Measurements from ENCODE around the gene ADSL. TPM values are rescaled to one million over a fixed set of nuclear protein-coding genes. Genes with fewer than 3 reads are reported as not detected.

Gene ADSL
- total and polyA plus RNA-seq, 2 of the 8 experiments (the other 6 are each of a cell fraction or from before 2014, with no cell fraction given), result 197 to 218 TPM

GRCh38 chr22:40300884-40301672, 45.2 kb upstream of the ADSL start (continued):
- TF ChIP-seq, protein P1, sequence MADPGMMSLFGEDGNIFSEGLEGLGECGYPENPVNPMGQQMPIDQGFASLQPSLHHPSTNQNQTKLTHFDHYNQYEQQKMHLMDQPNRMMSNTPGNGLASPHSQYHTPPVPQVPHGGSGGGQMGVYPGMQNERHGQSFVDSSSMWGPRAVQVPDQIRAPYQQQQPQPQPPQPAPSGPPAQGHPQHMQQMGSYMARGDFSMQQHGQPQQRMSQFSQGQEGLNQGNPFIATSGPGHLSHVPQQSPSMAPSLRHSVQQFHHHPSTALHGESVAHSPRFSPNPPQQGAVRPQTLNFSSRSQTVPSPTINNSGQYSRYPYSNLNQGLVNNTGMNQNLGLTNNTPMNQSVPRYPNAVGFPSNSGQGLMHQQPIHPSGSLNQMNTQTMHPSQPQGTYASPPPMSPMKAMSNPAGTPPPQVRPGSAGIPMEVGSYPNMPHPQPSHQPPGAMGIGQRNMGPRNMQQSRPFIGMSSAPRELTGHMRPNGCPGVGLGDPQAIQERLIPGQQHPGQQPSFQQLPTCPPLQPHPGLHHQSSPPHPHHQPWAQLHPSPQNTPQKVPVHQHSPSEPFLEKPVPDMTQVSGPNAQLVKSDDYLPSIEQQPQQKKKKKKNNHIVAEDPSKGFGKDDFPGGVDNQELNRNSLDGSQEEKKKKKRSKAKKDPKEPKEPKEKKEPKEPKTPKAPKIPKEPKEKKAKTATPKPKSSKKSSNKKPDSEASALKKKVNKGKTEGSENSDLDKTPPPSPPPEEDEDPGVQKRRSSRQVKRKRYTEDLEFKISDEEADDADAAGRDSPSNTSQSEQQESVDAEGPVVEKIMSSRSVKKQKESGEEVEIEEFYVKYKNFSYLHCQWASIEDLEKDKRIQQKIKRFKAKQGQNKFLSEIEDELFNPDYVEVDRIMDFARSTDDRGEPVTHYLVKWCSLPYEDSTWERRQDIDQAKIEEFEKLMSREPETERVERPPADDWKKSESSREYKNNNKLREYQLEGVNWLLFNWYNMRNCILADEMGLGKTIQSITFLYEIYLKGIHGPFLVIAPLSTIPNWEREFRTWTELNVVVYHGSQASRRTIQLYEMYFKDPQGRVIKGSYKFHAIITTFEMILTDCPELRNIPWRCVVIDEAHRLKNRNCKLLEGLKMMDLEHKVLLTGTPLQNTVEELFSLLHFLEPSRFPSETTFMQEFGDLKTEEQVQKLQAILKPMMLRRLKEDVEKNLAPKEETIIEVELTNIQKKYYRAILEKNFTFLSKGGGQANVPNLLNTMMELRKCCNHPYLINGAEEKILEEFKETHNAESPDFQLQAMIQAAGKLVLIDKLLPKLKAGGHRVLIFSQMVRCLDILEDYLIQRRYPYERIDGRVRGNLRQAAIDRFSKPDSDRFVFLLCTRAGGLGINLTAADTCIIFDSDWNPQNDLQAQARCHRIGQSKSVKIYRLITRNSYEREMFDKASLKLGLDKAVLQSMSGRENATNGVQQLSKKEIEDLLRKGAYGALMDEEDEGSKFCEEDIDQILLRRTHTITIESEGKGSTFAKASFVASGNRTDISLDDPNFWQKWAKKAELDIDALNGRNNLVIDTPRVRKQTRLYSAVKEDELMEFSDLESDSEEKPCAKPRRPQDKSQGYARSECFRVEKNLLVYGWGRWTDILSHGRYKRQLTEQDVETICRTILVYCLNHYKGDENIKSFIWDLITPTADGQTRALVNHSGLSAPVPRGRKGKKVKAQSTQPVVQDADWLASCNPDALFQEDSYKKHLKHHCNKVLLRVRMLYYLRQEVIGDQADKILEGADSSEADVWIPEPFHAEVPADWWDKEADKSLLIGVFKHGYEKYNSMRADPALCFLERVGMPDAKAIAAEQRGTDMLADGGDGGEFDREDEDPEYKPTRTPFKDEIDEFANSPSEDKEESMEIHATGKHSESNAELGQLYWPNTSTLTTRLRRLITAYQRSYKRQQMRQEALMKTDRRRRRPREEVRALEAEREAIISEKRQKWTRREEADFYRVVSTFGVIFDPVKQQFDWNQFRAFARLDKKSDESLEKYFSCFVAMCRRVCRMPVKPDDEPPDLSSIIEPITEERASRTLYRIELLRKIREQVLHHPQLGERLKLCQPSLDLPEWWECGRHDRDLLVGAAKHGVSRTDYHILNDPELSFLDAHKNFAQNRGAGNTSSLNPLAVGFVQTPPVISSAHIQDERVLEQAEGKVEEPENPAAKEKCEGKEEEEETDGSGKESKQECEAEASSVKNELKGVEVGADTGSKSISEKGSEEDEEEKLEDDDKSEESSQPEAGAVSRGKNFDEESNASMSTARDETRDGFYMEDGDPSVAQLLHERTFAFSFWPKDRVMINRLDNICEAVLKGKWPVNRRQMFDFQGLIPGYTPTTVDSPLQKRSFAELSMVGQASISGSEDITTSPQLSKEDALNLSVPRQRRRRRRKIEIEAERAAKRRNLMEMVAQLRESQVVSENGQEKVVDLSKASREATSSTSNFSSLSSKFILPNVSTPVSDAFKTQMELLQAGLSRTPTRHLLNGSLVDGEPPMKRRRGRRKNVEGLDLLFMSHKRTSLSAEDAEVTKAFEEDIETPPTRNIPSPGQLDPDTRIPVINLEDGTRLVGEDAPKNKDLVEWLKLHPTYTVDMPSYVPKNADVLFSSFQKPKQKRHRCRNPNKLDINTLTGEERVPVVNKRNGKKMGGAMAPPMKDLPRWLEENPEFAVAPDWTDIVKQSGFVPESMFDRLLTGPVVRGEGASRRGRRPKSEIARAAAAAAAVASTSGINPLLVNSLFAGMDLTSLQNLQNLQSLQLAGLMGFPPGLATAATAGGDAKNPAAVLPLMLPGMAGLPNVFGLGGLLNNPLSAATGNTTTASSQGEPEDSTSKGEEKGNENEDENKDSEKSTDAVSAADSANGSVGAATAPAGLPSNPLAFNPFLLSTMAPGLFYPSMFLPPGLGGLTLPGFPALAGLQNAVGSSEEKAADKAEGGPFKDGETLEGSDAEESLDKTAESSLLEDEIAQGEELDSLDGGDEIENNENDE (IDR thresholded peaks at IDR 0.05; ENCODE audit: insufficient replicate concordance, low read length), result no peak

Data from H1 (cell line).